Brain microvascular endothelial cell (primary cell): Measurements from ENCODE around the gene TNFSF15.

Experiments
- DNase-seq: peaks from one replicate; pipeline ENCODE4 v3.0.0-alpha.2; 2020
- H3K27ac ChIP-seq: fragments of 250-450 bp; sonication (Bioruptor Pico); 2 replicates; pipeline ENCODE4 v1.5.1; 2020; ENCODE audit warnings: mild to moderate bottlenecking, moderate library complexity
- H3K27me3 ChIP-seq: fragments of 250-450 bp; sonication (Bioruptor Pico); replicated peaks from 2 replicates; pipeline ENCODE4 v1.5.1; 2020; ENCODE audit warnings: mild to moderate bottlenecking
- H3K36me3 ChIP-seq: fragments of 250-450 bp; sonication (Bioruptor Pico); replicated peaks from 2 replicates; pipeline ENCODE4 v1.5.1; 2020; ENCODE audit warnings: mild to moderate bottlenecking
- H3K4me3 ChIP-seq: 2 replicates; pipeline ENCODE4 v1.5.1; 2011; ENCODE audit warnings: low read depth, mild to moderate bottlenecking, control low read depth, low read length, moderate library complexity
- CTCF ChIP-seq: IDR thresholded peaks from 2 replicates; pipeline ENCODE4 v1.5.1; 2011; ENCODE audit warnings: low read depth, mild to moderate bottlenecking, moderate library complexity, low read length, control low read depth, inconsistent platforms; ENCODE audit errors: missing control alignments
- in situ Hi-C: cut with HindIII; loops from 2 replicates; pipeline ENCODE4 v1.10.0; 2017; ENCODE audit warnings: low sequenced_read_pairs, low pct_ligation_motif_present

TNFSF15 gene

GRCh38 chr9:114820776-114821501 is 15.1 kb upstream of the TNFSF15 start:
- DNase-seq = no peak
- no peaks in the 10 kb centered on the region for H3K27me3 ChIP-seq
- H3K36me3 ChIP-seq = no peaks in the 10 kb centered on the region
- no peak for TF ChIP-seq CTCF
- in situ Hi-C loops = no loop called here
- H3K4me3 ChIP-seq = no peak overlapping the region
- no peak overlapping the region for H3K27ac ChIP-seq

GRCh38 chr9:114818178-114818577 is 12.3 kb upstream of the TNFSF15 start:
- Histone ChIP-seq H3K27me3 (no peaks in the 10 kb centered on the region), H3K4me3 (no peak overlapping the region), H3K36me3 (no peaks in the 10 kb centered on the region), H3K27ac (no peak overlapping the region)
- no peak for TF ChIP-seq CTCF
- in situ Hi-C loops = no loop called here
- DNase-seq = no peak

- Histone ChIP-seq H3K27ac (no peak overlapping the region), H3K27me3 (no peaks in the 10 kb centered on the region), H3K36me3 (no peaks in the 10 kb centered on the region), H3K4me3 (no peak overlapping the region)
- no peak for TF ChIP-seq CTCF
- no peak for DNase-seq
- in situ Hi-C loops = no loop called here
Observed at GRCh38 chr9:114813717-114814418, 8.0 kb upstream of the TNFSF15 start.

GRCh38 chr9:114811966-114812636 is 6.3 kb upstream of the TNFSF15 start:
- TF ChIP-seq CTCF = no peak
- no peak for DNase-seq
- Histone ChIP-seq H3K4me3 (no peak overlapping the region), H3K27ac (no peak overlapping the region), H3K27me3 (no peaks in the 10 kb centered on the region), H3K36me3 (no peaks in the 10 kb centered on the region)
- in situ Hi-C loops = no loop called here

- no peak for TF ChIP-seq CTCF
- Histone ChIP-seq H3K4me3 (no peak overlapping the region), H3K36me3 (no peaks in the 10 kb centered on the region), H3K27ac (no peak overlapping the region), H3K27me3 (no peaks in the 10 kb centered on the region)
- DNase-seq = no peak
- in situ Hi-C loops = no loop called here
Observed at GRCh38 chr9:114811301-114811700, 5.5 kb upstream of the TNFSF15 start.
